Epithelial cell of esophagus (primary cell): ENCODE measurements around the gene TTC21A.

Source experiments
- DNase-seq: peaks from one replicate; pipeline ENCODE4 v3.0.0; 2010; ENCODE audit warnings: low read depth
- H3K4me3 ChIP-seq: 2 replicates; pipeline ENCODE4 v1.5.1; 2011; ENCODE audit warnings: mild to moderate bottlenecking, low read length, control low read depth
- CTCF ChIP-seq: IDR thresholded peaks from 2 replicates; pipeline ENCODE4 v1.5.1; 2011; ENCODE audit warnings: low read depth, mild to moderate bottlenecking, low read length, control low read depth, inconsistent platforms; ENCODE audit not compliant: insufficient read depth; ENCODE audit errors: missing control alignments

The TTC21A gene

GRCh38 chr3:39114456-39114855, 7.0 kb downstream of the TTC21A start:
- TF ChIP-seq CTCF: no peak
- H3K4me3 ChIP-seq: no peak overlapping the region

GRCh38 chr3:39115870-39116269, 8.4 kb downstream of the TTC21A start:
- H3K4me3 ChIP-seq: no peak overlapping the region
- no peak for DNase-seq
- TF ChIP-seq CTCF: no peak

More at GRCh38 chr3:39114456-39114855, 7.0 kb downstream of the TTC21A start:
- no peak for DNase-seq

GRCh38 chr3:39118079-39118478, 10.6 kb downstream of the TTC21A start:
- no peak overlapping the region for H3K4me3 ChIP-seq
- no peak for TF ChIP-seq CTCF
- no peak for DNase-seq

- no peak for TF ChIP-seq CTCF
- no peak for DNase-seq
- no peak overlapping the region for H3K4me3 ChIP-seq
Observed at GRCh38 chr3:39118931-39119660, 11.6 kb downstream of the TTC21A start.

GRCh38 chr3:39121621-39122020, 14.1 kb downstream of the TTC21A start:
- no peak for DNase-seq
- TF ChIP-seq CTCF: no peak
- no peak overlapping the region for H3K4me3 ChIP-seq

GRCh38 chr3:39122813-39123212, 15.3 kb downstream of the TTC21A start:
- no peak overlapping the region for H3K4me3 ChIP-seq
- no peak for DNase-seq
- TF ChIP-seq CTCF: no peak
